Pancreas (tissue), 10 donors: ENCODE data around the gene URM1. TPM values are rescaled to one million over a fixed set of nuclear protein-coding genes. Genes with fewer than 3 reads are reported as not detected.

ENCODE experiments used
- ATAC-seq, 4 donors: fragments of 200-7000 bp; cut with Tn5 transposase; one replicate each; pipeline versions ENCODE4 v1.8.0 to v1.9.1; 2020; ENCODE audit warnings: mild to moderate bottlenecking in 4 of 4, moderate library complexity in 4 of 4
- DNase-seq, 6 donors: peaks; one replicate each; pipeline ENCODE4 v3.0.0-alpha.2; 2020
- FAIRE-seq: peaks from 2 replicates; lab custom pipeline; 2012; peaks lifted over from hg19 to GRCh38; lab: Jason Lieb, UNC
- H3K27ac ChIP-seq, 4 donors: fragments of 200-600 bp; sonication (generic); 1 replicate in 3 of 4; 2 replicates in 1 of 4; pipeline versions ENCODE4 v1.5.0 to v1.8.0; 2020
- H3K27me3 ChIP-seq, 4 donors: fragments of 200-600 bp; one replicate each; pipeline ENCODE4 v1.8.0; 2021
- H3K36me3 ChIP-seq, 3 donors: fragments of 200-600 bp; sonication (generic) in 1 of 3; one replicate each; pipeline versions ENCODE4 v1.5.0 to v1.8.0; 2020 to 2021
- H3K4me1 ChIP-seq, 3 donors: fragments of 200-600 bp; one replicate each; pipeline ENCODE4 v1.8.0; 2021
- H3K4me3 ChIP-seq, 4 donors: fragments of 200-600 bp; sonication (generic) in 2 of 4; one replicate each; pipeline versions ENCODE4 v1.5.0 to v1.8.0; 2020 to 2021
- H3K9me3 ChIP-seq, 4 donors: fragments of 200-600 bp; one replicate each; pipeline ENCODE4 v1.8.0; 2021
- WGBS, 2 donors: extraction: QIAGEN DNeasy Blood & Tissue Kit; methylation state at CpG; one replicate each; pipeline ENCODE4 v1.1.7; 2013; 5-methylcytosine and 5-hydroxymethylcytosine counted together
- intact Hi-C, 3 donors: fragments of 100-400 bp; cut with DNase I; formaldehyde crosslinking; loops; one replicate each; pipeline versions ENCODE4 v1.11.1 to v1.14.2; 2022
- polyA plus RNA-seq, 2 donors: library from polyadenylated mRNA; stranded (reverse); fragments of 200-250 nt; gene quantifications; one replicate each; pipeline ENCODE4 v1.2.3, GENCODE V29; 2013
- total RNA-seq, 6 donors: library from RNA; stranded (reverse); fragmentation: NEBNext Ultra II Directional in 4 of 6; extraction: Animal tissue kit (Norgen Biotek cat#: 25700) in 4 of 6; gene quantifications; one replicate each; pipeline versions ENCODE4 v1.2.1 to v1.2.4, GENCODE V29; 2021 to 2023
- TF ChIP-seq, protein P1 (sequence below), 4 donors: fragments of 200-600 bp; sonication (generic) in 3 of 4; IDR thresholded peaks; one replicate each; pipeline versions ENCODE4 v1.5.0 to v1.8.0; 2021; ENCODE audit warnings: antibody characterized with exemption in 4 of 4
- donor health status: healthy with polysubstance abuse.
- donor health status: DM: no; HTN: no; CAD: no; lungs with moderate emphysema.
- donor health status: DM: no; HTN: no; CAD: no.
- donor health status: control.
- donor health status: control.
- donor health status: Bipolar disorder and iron deficiency.
- donor health status: DM: yes; HTN: yes; CAD: no.
- donor health status: DM: no; HTN: no; CAD: no.
- donor health status: DM: no; HTN: no; CAD: no.
- donor health status: DM: yes; HTN: yes; CAD: no.

The URM1 gene
- total and polyA plus RNA-seq, 8 donors, result 18.5 to 46.1 (median 33.4) TPM

GRCh38 chr9:128344931-128345605 is 26.1 kb upstream of the URM1 start:
- 93 to 94% methylated on average over 28 of the region's 28 CpGs for WGBS, 2 donors
- ATAC-seq, result no peak
- H3K9me3 ChIP-seq, result no peaks in the 10 kb centered on the region
- intact Hi-C loops, result loop anchor here in 1 of 3 donors (10.0 kb wide), 1 partner anchor 50 kb away; no protein-coding TSS in a partner anchor
- TF ChIP-seq, protein P1, sequence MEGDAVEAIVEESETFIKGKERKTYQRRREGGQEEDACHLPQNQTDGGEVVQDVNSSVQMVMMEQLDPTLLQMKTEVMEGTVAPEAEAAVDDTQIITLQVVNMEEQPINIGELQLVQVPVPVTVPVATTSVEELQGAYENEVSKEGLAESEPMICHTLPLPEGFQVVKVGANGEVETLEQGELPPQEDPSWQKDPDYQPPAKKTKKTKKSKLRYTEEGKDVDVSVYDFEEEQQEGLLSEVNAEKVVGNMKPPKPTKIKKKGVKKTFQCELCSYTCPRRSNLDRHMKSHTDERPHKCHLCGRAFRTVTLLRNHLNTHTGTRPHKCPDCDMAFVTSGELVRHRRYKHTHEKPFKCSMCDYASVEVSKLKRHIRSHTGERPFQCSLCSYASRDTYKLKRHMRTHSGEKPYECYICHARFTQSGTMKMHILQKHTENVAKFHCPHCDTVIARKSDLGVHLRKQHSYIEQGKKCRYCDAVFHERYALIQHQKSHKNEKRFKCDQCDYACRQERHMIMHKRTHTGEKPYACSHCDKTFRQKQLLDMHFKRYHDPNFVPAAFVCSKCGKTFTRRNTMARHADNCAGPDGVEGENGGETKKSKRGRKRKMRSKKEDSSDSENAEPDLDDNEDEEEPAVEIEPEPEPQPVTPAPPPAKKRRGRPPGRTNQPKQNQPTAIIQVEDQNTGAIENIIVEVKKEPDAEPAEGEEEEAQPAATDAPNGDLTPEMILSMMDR (IDR thresholded peaks at IDR 0.05), result no peak
- no peak for FAIRE-seq
- no peak overlapping the region for H3K4me3 ChIP-seq
- peaks cover 4 to 47% (median 9%) of the 10 kb centered on the region in 3 donors for H3K36me3 ChIP-seq
- peaks cover 0 to 5% (median 0%) of the 10 kb centered on the region in 3 donors for H3K4me1 ChIP-seq
- no peak for DNase-seq
- H3K27ac ChIP-seq, result no peak overlapping the region
- H3K27me3 ChIP-seq, result no peaks in the 10 kb centered on the region

- no peaks in the 10 kb centered on the region for H3K9me3 ChIP-seq
- H3K27me3 ChIP-seq, result no peaks in the 10 kb centered on the region
- no peak overlapping the region for H3K4me3 ChIP-seq
- DNase-seq (no peak), FAIRE-seq (no peak), ATAC-seq (no peak)
- WGBS, 2 donors, result 85 to 90% methylated on average over 2 of the region's 2 CpGs
- peaks cover 4 to 39% (median 9%) of the 10 kb centered on the region in 3 donors for H3K36me3 ChIP-seq
- no peaks in the 10 kb centered on the region for H3K4me1 ChIP-seq
- H3K27ac ChIP-seq, result no peak overlapping the region
- intact Hi-C loops, result loop anchor here in 1 of 3 donors (10.0 kb wide), 1 partner anchor 54 kb away; no protein-coding TSS in a partner anchor
- TF ChIP-seq, protein P1 (IDR thresholded peaks at IDR 0.05), result no peak
Observed at GRCh38 chr9:128349125-128349524, 22.0 kb upstream of the URM1 start.

DNA sequence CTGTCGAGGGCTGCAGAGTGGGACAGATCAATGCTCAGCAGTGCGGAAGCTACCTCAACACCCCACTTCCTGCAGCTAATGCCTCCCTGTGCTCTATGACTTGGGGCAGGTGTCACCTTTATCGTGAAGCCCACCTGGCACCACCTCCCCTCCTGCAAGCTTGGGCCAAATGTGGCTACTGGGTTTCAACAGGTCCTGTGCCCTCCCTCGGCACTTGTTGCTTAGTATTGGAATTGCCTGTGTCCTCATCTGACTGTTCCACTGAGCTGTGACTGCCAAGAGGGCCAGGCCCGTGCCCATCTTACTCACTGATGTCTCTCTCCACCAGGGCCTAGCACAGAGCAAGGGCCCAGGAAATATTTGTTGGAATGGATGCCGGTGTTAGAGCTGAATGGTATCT is 21.4 kb upstream of the URM1 start:
- FAIRE-seq (no peak), ATAC-seq (no peak), DNase-seq (no peak)
- intact Hi-C loops, result loop anchor here in 1 of 3 donors (10.0 kb wide), 1 partner anchor 55 kb away; no protein-coding TSS in a partner anchor
- H3K27me3 ChIP-seq, result no peaks in the 10 kb centered on the region
- H3K9me3 ChIP-seq, result no peaks in the 10 kb centered on the region
- H3K4me3 ChIP-seq, result no peak overlapping the region
- TF ChIP-seq, protein P1 (IDR thresholded peaks at IDR 0.05), result no peak
- no peaks in the 10 kb centered on the region for H3K4me1 ChIP-seq
- H3K36me3 ChIP-seq, result peaks cover 0 to 35% (median 9%) of the 10 kb centered on the region in 3 donors
- no peak overlapping the region for H3K27ac ChIP-seq
- WGBS, 2 donors, result 92 to 97% methylated on average over 6 of the region's 6 CpGs

- H3K27me3 ChIP-seq, result no peaks in the 10 kb centered on the region
- H3K4me3 ChIP-seq, result no peak overlapping the region
- H3K27ac ChIP-seq, result no peak overlapping the region
- H3K4me1 ChIP-seq, result no peaks in the 10 kb centered on the region
- intact Hi-C loops, result no loop called here
- DNase-seq, result no peak
- TF ChIP-seq, protein P1 (IDR thresholded peaks at IDR 0.05), result no peak
- no peaks in the 10 kb centered on the region for H3K9me3 ChIP-seq
- no peak for ATAC-seq
- no peak for FAIRE-seq
- H3K36me3 ChIP-seq, result no peaks in the 10 kb centered on the region
- 92 to 97% methylated on average over 19 of the region's 19 CpGs for WGBS, 2 donors
Observed at GRCh38 chr9:128355451-128355850, 15.7 kb upstream of the URM1 start.

DNA sequence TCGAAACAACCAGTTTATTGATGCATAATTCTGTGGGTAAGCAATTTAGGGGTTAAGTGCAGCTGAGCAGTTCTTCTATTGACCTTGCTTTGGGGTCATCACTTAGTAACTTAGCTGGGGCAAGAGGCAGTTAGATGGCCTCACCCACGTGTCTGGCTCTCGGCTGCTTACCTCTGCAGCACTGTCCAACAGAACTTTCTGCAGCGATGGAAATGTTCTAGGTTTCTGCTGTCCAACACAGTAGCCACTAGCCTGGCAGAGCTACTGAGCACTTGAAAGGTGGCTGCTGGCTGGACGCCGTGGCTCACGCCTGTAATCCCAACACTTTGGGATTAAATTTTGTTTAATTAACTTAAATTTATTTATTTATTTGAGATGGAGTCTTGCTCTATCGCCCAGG is 13.1 kb upstream of the URM1 start:
- intact Hi-C loops, result no loop called here
- DNase-seq, result no peak
- FAIRE-seq, result no peak

More for the DNA sequence above, 13.1 kb upstream of the URM1 start:
- no peaks in the 10 kb centered on the region for H3K27me3 ChIP-seq
- H3K9me3 ChIP-seq, result no peaks in the 10 kb centered on the region
- 81 to 82% methylated on average over 8 of the region's 8 CpGs for WGBS, 2 donors
- peaks cover 0 to 7% (median 6%) of the 10 kb centered on the region in 3 donors for H3K4me1 ChIP-seq
- H3K36me3 ChIP-seq, result no peaks in the 10 kb centered on the region
- ATAC-seq, result no peak
- H3K27ac ChIP-seq, result no peak overlapping the region
- TF ChIP-seq, protein P1 (IDR thresholded peaks at IDR 0.05), result no peak
- H3K4me3 ChIP-seq, result no peak overlapping the region
